ENCODE results near the gene FIGN.

FIGN gene

GRCh38 chr2:163723348-163723747 lies 12.5 kb downstream of the FIGN start:
- no peak overlapping the region for H3K4me3 ChIP-seq (ENCODE audit: low read depth, low read length)
- DNase-seq (ENCODE audit: low read depth) = no peak
- no peak for TF ChIP-seq CTCF (IDR thresholded peaks at IDR 0.05; ENCODE audit: low read depth, low read length)
- TF ChIP-seq POLR2A (IDR thresholded peaks at IDR 0.05; ENCODE audit: extremely low read depth, insufficient read length) = no peak
- no peak for TF ChIP-seq MYC (IDR thresholded peaks at IDR 0.05; ENCODE audit: low read depth, low read length)
- no peak for TF ChIP-seq MAX (IDR thresholded peaks at IDR 0.05; ENCODE audit: low read depth, low read length)

GRCh38 chr2:163719331-163719730 lies 16.5 kb downstream of the FIGN start:
- no peak for DNase-seq (ENCODE audit: low read depth)
- no peak overlapping the region for H3K4me3 ChIP-seq (ENCODE audit: low read depth, low read length)
- no peak for TF ChIP-seq MAX (IDR thresholded peaks at IDR 0.05; ENCODE audit: low read depth, low read length)
- TF ChIP-seq CTCF (IDR thresholded peaks at IDR 0.05; ENCODE audit: low read depth, low read length) = no peak
- TF ChIP-seq POLR2A (IDR thresholded peaks at IDR 0.05; ENCODE audit: extremely low read depth, insufficient read length) = no peak
- no peak for TF ChIP-seq MYC (IDR thresholded peaks at IDR 0.05; ENCODE audit: low read depth, low read length)

GRCh38 chr2:163717993-163718680 lies 17.7 kb downstream of the FIGN start:
- no peak for DNase-seq (ENCODE audit: low read depth)
- TF ChIP-seq POLR2A (IDR thresholded peaks at IDR 0.05; ENCODE audit: extremely low read depth, insufficient read length) (no peak), CTCF (IDR thresholded peaks at IDR 0.05; ENCODE audit: low read depth, low read length) (no peak), MYC (IDR thresholded peaks at IDR 0.05; ENCODE audit: low read depth, low read length) (no peak), MAX (IDR thresholded peaks at IDR 0.05; ENCODE audit: low read depth, low read length) (no peak)
- H3K4me3 ChIP-seq (ENCODE audit: low read depth, low read length) = no peak overlapping the region

GRCh38 chr2:163717515-163717914 lies 18.3 kb downstream of the FIGN start:
- no peak overlapping the region for H3K4me3 ChIP-seq (ENCODE audit: low read depth, low read length)
- TF ChIP-seq POLR2A (IDR thresholded peaks at IDR 0.05; ENCODE audit: extremely low read depth, insufficient read length) (no peak), CTCF (IDR thresholded peaks at IDR 0.05; ENCODE audit: low read depth, low read length) (no peak), MYC (IDR thresholded peaks at IDR 0.05; ENCODE audit: low read depth, low read length) (no peak), MAX (IDR thresholded peaks at IDR 0.05; ENCODE audit: low read depth, low read length) (no peak)
- no peak for DNase-seq (ENCODE audit: low read depth)

- H3K4me3 ChIP-seq (ENCODE audit: low read depth, low read length) = no peak overlapping the region
- no peak for TF ChIP-seq POLR2A (IDR thresholded peaks at IDR 0.05; ENCODE audit: extremely low read depth, insufficient read length)
- TF ChIP-seq MAX (IDR thresholded peaks at IDR 0.05; ENCODE audit: low read depth, low read length) = no peak
- no peak for TF ChIP-seq CTCF (IDR thresholded peaks at IDR 0.05; ENCODE audit: low read depth, low read length)
- TF ChIP-seq MYC (IDR thresholded peaks at IDR 0.05; ENCODE audit: low read depth, low read length) = no peak
- no peak for DNase-seq (ENCODE audit: low read depth)
Observed at GRCh38 chr2:163716101-163716500, 19.7 kb downstream of the FIGN start.
